Measurements from ENCODE around the gene NFE2L2.
A peak's percentile ranks its signal among the peaks of the same experiment; 100 is the strongest.
"Not testable (repeated sequence)": the region's sequence is repeated elsewhere in the genome, so short reads cannot be mapped to it uniquely, and the experiment has no call there.

The NFE2L2 gene

DNA sequence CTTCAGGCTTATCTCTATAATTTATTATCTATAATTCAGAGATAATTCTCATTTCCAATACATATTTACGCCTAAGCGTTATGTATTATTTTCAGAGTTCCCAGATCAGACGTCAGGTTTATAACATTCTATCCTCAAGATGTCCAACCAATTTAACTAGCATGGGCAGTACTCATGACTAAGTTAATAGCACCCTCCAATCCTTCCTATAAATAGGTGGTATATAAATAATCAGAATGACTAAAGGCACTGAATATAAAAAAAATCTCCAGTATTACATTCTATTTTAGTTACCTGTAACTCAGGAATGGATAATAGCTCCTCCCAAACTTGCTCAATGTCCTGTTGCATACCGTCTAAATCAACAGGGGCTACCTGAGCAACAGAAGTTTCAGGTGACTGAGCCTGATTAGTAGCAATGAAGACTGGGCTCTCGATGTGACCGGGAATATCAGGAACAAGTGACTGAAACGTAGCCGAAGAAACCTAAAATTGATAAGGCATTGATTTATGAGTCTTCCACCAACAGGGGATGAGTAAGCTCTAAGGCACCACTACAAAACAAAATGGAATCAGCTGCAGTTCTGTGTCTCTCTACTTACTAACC is 32.3 kb downstream of the NFE2L2 start:
- no peak for DNase-seq

- no peak for DNase-seq
Observed at GRCh38 chr2:177231270-177231669, 33.3 kb downstream of the NFE2L2 start.

- DNase-seq, result no peak
Observed at GRCh38 chr2:177229442-177230242, 34.9 kb downstream of the NFE2L2 start.

GRCh38 chr2:177225965-177226360 is 38.6 kb downstream of the NFE2L2 start:
- DNase-seq, result no peak

DNA sequence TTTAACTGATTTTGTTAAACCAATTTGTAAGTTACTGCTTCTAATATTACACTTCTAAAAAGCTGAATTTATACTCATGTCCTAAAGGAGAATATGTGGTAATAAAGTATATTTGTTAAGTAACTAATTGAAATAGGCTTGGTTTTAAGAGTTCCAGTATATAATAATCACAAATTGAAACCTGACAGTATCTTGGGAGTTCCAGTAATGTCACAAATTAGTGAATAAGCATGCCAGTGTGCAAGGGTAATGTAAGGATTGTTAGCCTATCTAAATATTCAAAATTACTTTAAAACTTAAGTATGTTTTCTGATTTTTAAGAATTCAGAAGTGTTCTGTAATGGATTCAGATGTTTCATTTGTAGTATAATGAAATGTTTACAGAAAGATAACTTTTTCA is 41.1 kb downstream of the NFE2L2 start:
- DNase-seq, result not testable (repeated sequence)

GRCh38 chr2:177221970-177222369 is 42.6 kb downstream of the NFE2L2 start:
- DNase-seq, result no peak

- DNase-seq, result no peak
Observed at GRCh38 chr2:177221534-177221933, 43.0 kb downstream of the NFE2L2 start.

DNA sequence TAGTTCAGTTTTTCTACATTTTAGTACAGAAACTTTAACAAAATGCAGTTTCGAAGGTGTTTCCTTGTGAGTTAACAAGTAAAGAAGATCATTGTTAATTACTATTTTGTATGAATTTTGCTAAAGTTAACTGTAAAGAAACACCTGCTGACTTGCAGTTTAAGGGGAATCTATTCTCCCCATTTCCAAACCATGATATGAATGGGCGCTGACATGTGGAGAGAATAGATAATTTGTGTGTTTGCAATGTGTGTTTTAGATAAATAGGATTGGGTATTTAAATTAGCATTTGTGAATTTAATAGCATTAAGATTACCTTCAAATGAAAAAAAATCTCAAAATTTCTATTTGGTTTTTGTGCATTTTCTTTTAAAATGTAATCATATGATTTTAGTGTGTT is 44.7 kb downstream of the NFE2L2 start:
- not testable (repeated sequence) for DNase-seq

GRCh38 chr2:177217247-177217843 is 47.2 kb downstream of the NFE2L2 start:
- no peak for DNase-seq

DNA sequence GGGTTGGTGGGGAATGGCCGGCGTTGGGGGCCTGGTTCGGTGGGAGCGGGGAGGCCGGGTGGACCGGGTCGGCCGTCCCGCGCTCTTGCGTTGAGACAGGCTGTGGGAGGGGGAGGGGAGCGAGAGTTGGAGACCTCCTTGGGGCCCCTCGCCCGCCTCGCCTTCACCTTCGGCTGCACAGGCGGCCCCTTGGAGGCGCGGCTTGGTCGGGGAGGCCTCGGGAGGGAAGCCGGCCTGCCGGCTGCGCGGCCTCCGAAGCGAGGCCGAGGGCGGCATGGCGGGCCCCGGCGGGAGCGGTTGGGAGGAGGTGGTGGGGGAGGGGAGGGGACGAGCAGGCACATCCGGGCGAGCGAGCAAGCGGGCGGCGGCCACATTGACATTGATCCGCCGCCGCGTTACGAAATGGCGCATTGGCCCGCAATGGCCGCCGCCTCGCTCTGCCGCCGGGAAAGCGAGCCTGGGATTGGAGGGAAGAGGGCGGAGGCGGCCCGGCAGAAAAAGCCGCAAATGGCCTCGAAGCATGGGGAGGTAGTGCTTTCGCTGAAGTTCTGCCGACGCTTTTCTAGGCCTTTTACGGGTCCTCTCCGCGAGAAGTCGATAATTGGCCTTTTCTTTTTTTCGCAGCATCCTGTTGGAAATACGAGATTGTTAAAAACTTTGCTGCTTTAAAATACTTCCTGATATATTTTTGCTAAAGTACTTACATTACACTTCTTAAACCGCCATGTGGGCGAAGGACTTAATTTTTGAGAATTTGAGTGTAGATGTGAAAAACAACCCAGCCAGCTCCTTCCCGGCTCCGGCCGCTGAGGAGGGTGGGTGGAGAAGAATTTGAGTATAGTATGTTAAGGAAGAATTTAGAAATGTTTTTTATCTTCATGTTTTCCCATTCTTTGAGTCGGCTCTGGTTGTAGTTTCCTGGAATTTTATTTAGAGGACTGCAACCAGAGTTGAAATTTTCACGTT is 51.4 kb downstream of the NFE2L2 start:
- DNase-seq, result peak; percentile 89

- DNase-seq, result peak; percentile 96
Observed at GRCh38 chr2:177212106-177212890, 52.2 kb downstream of the NFE2L2 start, which contains the start of gene HNRNPA3. HNRNPA3 (plus strand) TSS chr2:177212794; CDS start chr2:177212800, 6 bp downstream.

GRCh38 chr2:177211576-177212105 is 52.9 kb downstream of the NFE2L2 start:
- DNase-seq, result no peak

DNA sequence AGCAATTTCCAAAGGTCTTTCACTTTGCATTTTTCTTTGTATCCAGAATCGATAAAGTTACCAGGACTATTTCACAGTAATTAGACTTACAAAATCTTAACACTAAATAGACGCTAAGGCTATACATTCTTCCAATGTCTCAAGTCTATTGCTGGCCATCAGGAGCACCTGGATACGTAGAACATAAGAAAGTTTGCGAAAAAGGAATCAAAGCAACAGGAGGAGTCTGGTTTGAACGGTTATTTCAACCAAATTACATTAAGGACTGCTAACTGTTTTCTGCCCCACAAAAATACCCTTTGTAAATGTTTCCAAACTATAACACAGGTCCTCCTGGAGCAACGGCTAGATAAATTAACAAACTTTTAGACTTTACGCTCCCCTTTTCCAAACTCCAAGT is 53.4 kb downstream of the NFE2L2 start:
- DNase-seq, result no peak

GRCh38 chr2:177207101-177207500 is 57.4 kb downstream of the NFE2L2 start:
- DNase-seq, result no peak

DNA sequence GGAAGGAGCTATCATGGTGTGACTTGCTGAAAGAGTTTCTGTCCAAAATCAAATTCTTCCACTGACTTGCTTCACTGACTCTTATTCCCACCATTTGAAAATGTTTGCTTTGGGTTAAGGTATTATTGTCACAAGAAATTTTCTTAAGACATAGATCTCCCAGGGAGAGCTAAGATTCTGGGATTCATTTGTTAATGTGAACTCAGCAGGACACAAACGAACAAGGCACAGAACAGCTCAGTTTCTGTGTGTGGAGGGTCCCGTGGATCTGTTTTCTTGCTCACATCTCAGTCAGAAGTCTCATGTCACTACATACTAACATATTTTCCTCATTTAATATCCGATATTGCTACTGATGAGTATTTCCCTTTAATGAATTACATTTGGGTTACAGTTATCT is 60.1 kb downstream of the NFE2L2 start:
- DNase-seq, result no peak

GRCh38 chr2:177201919-177202346 is 62.6 kb downstream of the NFE2L2 start:
- no peak for DNase-seq

DNA sequence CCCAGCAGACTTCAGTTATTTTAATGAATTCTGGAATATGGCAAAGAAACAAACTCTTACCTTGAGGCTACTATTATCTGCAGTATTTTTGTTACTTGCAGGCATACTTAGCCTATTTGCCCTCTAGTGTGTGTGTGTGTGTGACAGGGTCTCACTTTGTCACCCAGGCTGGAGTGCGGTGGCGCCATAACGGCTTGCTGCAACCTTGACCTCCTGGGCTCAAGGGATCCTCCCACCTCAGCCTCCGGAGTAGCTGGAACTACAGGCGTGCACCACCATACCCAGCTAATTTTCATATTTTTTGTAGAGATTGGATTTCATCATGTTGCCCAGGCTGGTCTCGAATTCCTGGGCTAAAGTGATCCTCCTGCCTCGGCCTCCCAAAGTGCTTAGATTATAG is 64.1 kb downstream of the NFE2L2 start:
- not testable (repeated sequence) for DNase-seq

- no peak for DNase-seq
Observed at GRCh38 chr2:177195194-177195593, 69.3 kb downstream of the NFE2L2 start.

DNA sequence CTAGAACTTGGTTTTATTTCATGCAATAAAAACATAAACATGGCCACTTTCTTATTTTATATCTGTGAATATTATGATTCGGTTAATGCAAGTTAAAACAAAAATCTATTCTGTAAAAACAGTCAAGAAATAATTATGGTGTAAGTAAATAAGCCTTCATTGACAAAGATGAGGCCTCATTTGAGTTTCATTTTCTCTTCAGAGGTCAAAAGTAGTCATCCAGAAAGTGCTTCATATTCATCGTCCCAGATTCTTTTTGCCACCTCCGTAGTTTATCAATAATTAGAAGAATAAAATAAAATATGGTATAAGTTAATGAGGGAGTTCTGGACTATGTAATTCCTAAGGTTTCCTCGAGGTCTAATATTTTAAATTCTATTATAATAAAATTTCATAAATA is 71.3 kb downstream of the NFE2L2 start:
- no peak for DNase-seq

DNA sequence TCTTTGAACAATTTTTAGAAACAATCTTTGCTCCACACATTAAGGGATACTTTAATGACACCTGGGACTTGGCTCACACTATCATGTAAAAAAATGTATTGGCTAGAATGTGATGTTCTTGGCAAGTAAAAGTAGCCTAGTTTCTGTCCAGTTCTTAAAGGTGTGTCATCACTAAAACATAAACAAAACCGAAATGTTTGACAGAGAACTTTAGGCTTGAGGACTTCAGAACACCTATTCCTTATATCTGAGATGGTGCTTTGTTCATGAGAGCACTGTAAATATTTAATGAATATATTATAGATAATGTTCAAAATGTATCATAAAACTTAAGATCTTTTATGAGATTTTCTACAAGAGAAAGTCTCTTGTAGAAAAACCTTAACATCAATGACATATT is 71.7 kb downstream of the NFE2L2 start:
- DNase-seq, result no peak

DNA sequence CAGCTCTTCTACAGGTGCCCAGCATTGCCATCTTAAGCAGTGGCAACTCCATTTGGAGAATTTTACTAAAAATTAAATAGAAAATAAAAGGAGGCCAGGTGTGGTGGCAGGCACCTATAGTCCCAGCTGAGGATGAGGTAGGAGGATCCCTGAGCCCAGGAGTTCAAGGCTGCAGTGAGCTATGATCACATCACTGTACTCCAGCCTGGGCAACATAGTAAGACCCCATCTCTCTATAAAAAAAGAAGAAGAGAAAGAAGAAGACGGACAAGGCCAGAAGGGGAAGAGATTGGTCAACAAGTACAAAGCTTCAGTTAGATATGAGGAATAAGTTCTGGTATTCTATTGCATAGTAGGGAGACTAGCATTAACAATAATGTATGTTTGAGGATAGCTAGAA is 73.6 kb downstream of the NFE2L2 start:
- no peak for DNase-seq
